HG03521 (cell line): ENCODE measurements around the gene PHLDB3.

Source experiments
- ATAC-seq: cut with Tn5 transposase; IDR thresholded peaks from one replicate; pipeline ENCODE4 v1.9.1; 2021; ENCODE audit warnings: mild to moderate bottlenecking, moderate library complexity; ENCODE audit not compliant: unreplicated experiment

The PHLDB3 gene

DNA sequence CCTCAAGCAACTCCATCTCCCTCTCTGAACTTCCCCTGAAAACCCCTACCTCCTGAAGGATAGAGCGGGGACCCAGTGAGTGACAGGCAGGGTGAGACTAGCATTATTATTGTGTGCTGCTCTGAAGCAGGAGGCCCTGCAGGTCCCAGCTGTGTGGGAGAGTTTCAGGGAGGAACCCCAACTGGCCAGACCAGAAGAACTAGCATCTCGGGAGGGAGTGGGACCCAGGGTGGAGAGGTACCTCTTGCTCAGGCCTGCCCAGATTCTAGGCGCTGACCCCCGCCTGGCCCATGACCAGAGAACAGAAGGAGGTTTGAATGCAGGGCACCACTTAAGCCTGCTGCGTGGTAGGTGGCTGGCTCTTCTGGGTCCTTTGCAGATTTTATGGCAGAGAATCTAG lies 33.5 kb downstream of the PHLDB3 start:
- ATAC-seq = no peak

DNA sequence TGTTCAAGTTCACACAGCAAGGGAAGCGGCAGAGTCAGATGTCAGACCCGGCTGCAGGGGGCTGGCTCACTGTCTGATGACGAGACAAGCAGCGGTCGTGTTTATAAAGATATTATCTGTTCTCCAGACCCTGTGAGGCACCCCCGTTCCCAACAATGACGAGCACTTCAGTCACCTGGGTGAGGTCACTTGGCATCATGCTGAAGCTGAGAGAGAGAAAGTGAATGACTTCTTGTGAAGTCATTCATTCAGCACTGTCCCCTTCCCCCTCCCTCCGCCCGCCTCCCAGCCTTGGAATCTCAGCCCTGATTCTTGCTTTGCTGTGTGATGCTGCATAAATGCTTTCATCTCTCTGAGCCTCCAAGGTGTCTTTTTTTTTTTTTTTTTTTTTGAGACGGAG lies 34.3 kb downstream of the PHLDB3 start:
- no peak for ATAC-seq

DNA sequence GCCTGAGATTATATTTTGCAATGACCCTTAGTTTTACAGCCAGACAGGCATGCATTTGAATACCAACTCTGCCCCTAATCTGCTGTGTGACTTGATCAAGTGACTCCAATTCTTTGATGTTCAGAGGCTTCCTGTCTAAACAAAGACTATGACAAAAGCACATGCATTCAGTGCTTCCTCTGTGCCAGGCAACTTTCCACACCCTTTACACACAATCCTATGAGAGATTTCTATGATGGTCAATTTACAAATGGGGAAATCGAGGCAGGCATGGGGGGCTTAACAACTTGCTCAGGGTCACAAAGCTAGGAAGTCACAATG lies 35.4 kb downstream of the PHLDB3 start:
- no peak for ATAC-seq

DNA sequence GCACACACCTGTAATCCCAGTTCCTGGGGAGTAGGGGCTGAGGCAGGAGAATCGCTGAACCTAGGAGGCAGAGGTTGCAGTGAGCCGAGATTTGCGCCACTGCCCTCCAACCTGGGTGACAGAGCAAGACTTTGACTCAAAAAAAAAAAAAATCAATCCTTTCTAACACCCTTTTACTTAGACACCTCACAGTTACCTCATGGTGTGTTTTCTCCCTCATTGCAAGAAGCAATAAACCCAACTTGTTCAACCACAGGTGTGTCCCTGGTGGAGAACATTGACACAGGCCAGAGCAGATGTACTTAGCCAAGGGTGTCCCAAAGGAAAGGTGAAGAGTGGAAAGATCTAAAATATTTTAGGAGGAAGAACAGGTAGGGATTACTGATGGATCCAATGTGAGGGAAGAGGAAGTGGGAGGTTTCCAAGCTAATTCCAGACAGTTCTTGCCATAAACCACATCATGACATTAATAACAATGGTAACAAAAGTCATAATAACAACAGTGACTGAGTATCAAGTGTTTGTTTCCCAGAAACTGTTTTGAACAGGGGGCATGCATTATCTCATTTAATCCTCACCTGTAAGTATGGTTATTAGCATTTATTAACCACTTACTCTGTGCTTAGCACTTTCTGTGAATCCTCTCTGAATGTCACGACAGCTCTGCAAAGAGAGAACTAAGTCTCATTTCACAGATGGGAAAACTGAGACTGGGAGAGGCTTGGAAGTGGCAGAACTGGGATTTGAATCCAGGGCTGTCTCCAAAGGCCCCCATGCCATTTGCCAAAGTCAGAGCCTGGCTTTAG lies 36.0 kb downstream of the PHLDB3 start:
- no peak for ATAC-seq

DNA sequence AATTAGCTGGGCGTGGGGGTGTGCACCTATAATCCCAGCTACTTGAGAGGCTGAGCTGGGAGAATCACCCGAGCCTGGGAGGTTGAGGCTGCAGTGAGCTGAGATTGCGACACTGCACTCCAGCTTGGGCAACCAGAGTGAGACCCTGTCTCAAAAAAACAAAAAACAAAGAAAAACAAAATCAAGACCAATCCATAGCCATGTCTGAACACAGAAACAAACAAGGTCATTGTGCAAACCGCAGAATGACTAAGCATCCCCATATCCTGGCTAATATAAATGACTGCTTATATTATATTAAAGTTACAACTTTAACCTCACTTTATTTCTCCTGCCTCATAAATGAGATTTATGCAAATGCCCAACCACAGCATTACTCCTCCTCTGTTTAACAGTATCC lies 36.8 kb downstream of the PHLDB3 start:
- no peak for ATAC-seq

DNA sequence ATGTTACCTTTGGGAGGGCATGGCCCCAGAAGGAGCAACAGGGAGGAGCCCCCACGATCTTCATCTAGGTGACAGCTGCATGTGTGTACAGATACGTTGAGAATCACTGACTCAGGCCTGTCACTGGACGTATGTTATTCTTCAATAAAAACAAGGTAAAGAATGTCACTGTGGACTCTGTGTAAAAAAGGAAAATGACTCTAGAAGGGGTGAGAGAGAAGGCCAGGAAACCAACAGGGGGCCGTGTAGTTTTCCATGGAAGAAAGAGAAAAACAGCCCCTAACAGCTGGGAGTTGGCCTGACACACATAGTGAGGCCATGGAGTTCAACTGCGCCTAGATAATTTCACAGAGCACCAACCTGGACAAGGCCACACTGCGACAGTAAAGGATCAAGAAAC lies 37.3 kb downstream of the PHLDB3 start:
- ATAC-seq = no peak

DNA sequence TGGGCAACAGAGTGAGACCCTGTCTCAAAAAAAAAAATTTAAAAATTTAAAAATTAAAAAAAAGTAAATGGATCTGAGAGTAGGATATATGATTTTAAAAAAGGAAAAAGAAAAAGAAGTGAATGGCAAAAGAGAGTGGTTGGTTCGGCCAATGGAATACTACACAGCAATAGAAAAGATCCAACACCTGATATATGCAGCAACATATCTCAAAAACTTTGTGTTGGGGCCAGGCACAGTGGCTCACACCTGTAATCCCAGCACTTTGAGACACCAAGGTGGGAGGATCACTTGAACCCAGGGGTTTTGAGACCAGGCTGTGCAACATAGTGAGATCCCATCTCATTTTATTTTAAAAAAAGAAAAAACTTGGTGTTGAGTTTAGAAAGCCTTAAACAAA lies 37.8 kb downstream of the PHLDB3 start:
- ATAC-seq = no peak

DNA sequence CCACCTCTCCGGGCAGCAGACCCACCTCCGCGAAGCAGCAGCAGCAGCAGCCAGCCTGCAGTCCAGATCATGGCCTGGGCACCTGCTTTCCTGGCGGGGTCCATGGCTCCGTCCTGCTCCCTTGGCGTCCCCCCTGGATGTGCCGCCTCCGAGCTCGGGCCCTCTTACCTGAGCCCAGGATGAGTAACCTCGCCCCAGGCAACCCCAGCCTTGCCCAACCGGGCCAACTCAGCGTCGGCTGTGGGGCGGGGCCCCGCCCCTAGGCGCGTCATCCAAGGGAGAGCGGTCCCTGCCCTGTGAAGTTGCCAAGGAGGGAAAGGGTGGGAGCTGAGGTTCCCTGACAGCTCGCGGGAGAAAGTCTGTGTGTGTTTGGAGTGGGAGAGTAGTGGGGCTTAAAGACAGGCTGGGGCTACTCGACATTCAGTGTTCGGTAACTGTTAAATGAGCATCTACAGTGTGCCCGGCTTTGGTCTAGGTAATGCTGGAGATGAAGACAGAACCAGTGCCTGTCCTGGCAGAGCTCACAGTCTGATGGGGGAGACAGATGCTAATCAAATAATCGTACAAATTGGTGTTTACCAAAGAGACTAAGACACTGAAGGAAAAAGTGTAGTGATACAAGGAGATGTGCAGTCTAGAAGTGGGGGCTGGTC lies 39.0 kb downstream of the PHLDB3 start, which contains the start of gene LYPD3:
Gene LYPD3 (minus strand): TSS at position 141 of the 653 bp plus-strand sequence. CDS start 37 bp downstream, at position 104.
- ATAC-seq = no peak

DNA sequence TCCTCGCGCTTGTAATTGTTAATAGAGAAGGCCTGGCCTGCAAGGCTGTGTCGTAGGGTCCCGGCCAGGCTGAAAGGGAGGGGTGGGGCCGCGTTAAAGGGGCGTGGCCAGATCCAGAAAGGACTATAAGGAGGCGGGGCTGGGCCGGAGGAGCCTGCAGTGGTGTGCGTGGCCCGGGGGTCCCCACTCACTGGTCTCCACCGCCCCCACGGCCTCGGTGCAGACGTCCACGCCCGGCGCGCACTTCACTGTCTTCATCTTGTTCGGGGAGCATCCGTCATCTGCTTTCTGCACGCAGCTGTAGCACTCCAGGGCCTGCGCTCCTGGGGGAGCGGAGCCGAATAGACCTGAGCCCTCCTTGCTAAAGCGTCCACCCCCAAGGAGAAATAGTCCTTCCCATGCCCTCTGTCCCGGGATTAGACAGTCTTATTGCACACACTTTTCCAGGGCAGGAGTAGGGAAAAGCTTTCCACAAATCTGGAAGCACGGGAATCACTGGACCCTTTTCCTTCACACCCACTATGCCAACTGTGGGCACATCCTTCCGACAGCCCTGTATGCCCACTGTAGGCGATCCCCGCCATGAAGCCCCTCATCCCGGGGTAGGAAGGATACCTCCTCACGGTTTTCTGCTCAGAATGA lies 40.3 kb downstream of the PHLDB3 start:
- ATAC-seq = peak; percentile 17

DNA sequence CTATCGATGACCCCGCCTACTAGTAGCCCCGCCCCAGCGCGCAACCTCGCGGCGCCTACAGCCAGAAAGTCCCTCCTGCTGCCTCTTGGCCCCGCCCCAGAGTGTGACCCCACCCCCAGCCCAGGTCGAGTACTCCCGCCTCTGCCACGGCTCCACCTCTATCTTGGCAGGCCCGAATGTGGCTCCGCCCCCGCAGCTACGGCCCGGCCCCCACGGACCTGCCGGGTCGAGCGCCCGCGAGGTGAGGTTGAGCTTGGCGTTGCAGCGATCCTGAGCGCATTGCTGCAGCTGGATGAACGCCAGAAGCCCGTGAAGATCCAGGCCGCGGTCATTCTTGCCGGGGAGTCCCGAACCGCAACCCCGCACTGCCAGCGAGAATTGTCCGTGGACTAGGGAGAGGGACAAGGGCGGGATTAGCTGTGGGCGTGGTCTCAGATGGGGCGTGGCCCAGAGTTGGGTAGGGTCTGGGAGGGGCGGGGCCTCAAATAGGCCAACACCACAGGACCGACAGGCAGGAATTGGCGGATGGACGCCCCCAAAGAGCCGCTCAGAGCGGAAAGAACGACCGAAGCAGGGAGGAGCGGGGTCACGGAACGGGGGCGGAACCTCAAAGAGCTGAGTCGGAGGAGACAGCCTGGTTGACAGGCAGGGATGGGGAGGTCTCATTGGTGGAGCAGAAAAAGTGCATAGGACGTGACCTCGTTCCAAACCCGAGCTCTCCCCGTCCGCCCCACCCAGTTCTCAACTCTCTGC lies 41.0 kb downstream of the PHLDB3 start:
- peak; percentile 85 for ATAC-seq

DNA sequence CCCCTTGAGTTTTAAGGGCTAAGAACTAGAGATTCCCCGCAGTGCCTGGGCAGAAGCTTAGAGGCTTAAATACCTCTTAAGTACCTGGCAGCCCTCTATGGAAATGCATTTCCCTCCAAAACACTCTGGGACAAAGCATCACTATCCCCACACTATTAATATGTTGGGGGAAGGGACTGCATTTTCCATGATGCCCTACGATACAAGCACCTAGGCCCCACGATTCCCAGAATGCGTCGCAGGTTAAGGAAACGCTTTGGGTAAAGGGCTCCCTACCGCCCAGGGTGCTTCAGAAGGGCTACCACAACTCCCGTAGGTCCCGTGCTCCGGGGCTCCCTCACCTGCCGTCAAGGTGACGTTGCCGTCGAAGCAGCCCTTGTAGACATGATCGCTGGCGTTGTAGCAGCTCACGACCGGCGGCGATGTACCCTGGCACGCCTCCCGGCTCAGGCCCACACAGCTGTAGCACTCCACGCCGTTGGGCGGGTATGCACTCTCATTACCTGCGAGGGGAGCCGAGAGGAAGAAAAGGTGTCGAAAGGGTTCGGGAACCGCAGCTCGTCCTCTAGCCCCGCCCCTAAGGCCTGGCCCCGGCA lies 41.7 kb downstream of the PHLDB3 start:
- no peak for ATAC-seq

DNA sequence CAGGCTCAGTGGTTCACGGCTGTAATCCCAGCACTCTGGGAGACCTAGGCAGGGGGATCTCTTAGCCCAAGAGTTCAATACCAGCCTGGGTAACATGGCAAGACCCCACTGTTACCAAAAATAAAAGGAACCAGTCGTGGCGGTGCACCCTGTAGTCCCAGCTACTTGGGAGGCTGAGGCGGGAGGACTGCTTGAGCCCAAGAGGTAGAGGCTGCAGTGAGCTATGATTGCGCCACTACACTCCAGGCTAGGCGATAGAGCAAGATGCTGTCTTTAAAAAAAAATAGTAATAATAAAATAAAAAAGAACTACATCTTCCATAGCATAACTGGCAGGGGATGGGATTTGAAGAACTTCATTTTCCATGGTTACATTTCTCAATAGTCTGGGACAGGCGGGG lies 42.2 kb downstream of the PHLDB3 start:
- ATAC-seq = no peak

DNA sequence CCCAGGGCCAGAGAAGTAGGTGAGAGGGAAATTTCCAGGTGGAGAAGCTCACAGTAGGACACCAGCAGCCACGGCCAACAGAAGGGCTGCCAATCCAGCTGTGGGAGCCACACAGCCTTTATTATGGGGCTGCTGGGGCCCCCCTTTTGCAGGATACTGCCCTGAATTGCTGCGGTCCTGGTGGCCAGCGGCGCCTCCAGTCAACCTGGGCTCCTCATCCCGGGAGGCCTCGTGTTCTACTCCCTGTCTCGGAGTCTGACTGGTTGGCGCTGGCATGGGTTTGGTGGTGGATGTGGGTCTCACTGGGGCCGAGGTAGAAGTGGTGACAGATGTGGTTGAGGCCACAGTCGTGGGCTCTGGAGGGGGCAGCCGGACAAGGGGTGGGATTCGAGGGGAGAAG lies 43.2 kb downstream of the PHLDB3 start:
- ATAC-seq = no peak

DNA sequence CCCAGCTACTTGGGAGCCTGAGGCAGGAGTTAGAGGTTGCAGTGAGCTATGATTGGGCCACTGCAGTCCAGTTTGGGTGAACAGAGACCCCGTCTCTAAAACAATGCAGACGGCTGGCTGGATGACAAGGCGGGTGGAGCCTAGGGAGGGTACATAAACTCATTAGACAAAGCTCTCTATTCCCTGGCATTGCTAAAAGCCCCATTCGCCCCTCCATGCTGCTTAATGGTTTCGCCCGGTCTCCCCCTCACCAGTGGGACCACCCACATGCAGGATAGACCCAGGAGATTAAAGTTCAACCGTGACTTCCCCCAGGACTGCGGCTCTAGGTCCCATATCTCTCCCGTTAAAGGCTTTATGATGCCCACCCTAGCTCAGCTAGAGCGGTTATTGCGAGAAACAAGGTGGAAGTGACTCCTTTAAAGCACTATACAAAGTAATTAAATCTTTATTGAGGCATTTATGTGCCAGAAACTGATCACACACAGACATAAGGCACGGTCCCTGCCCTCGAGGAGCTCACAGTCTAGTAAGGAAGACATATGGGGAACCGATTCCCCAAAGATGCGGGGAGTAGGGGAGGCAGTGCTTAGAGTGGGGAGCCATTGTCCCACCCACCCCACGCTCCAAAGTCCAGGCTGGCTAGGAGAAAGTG lies 44.1 kb downstream of the PHLDB3 start:
- ATAC-seq = no peak

DNA sequence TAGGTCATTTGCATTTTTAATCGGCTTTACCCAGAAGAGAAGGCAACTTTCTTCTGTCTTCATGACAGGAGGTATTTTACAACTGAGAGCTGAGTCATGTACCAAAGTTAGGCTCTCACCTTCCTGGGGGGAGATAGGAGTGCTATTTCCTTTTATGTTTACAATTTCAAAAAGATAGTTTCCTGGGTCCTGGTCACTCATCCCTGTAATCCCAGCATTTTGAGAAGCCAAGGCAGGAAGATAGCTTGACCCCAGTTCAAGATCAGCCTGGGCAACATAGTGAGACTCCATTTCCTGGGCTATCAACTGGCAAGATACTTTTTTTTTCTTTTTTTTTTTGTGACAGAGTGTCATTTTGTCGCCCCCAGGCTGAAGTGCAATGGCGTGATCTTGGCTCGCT lies 46.7 kb downstream of the PHLDB3 start:
- no peak for ATAC-seq

DNA sequence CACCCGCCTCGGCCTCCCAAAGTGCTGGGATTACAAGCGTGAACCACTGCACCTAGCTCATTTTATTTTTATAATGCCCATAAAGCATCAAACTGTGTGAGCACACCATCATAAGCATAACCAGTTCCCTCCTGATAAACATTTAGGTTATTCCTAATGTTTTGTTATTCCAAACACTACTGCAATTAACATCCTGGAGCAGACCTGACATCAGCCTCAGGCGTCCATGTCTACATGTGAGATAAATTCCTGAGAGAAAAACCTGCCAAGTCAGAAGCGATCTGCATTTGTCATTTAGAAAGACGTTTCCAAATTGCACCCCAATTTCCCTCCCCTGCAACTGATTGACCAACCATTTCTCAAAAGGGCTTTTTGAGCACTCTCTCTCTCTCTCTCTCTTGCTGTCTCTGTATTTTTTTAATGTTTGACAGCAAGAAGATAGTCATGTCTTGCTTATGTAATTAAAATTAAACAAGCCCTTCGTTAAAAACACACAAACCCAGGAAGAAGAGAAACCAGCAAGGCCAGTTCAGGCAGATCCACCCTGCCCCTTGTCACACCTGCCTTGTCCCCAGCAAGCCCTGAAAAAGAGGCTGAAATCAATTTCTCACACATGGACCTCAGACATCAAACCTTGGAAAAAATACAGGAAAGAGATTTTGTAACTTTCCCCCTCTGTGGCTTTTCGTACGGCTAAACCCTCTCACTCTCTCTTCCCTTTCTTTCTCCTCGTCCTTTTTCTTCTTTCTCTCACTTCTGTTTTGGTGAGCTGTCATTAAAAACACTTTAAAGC lies 49.0 kb downstream of the PHLDB3 start:
- no peak for ATAC-seq

DNA sequence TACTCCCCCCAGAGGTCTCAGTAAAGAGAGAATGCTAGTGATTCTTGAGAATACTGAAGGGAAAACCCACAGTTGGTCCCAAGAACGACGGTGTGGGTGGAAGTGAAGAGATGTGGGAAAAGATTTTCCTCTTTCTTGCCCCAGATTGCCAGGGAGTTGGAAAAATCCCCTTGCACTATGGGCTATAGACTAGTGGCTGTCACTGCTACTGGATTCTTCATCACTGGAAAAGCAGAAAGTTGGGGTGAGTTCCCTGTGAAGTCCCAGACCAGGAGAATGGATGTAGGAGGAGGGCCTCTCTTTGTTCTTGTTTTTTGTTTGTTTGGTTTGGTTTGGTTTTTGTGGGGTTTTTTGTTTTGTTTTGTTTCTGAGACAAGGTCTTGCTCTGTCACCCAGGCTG lies 50.5 kb downstream of the PHLDB3 start:
- ATAC-seq = no peak

DNA sequence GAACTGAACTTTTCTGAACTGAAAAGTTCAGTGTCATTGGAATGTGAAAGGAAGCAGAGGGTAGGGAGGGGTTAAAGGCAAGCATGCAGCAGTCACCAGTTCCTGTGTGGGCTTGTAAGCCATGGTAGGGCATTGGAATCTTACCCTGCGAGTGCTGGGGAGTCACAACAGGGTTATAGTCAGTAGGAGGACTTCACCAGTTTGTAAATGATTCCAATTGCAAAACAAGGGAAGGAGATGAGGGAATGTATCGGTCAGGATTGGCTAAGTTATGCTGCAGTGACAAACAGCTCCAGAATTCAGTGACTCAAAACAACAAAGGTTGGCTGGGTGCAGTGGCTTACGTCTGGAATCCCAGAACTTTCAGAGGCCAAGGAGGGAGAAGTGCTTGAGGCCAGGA lies 52.0 kb downstream of the PHLDB3 start:
- ATAC-seq = no peak

DNA sequence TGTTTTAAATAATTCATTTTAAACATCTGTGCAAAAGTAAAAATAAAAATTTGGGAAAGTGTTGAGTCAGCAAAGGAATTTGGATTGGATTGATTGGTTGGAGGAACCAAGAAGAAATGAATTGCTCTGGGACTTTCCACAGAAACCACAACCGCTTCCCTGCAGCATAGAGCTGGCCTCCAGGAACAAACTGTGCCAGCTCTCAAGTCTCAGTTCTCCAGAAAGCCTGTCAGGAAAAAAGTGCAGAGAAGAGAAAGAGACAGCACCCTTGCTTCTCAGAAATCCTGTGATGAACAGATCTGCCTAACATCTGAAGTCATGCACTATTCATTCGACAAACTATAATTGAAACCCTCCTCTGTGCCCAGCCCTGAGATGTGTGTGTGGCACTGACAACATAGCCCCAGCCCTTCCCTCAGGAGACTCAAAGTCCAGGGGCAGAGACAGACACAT lies 54.0 kb downstream of the PHLDB3 start:
- no peak for ATAC-seq

DNA sequence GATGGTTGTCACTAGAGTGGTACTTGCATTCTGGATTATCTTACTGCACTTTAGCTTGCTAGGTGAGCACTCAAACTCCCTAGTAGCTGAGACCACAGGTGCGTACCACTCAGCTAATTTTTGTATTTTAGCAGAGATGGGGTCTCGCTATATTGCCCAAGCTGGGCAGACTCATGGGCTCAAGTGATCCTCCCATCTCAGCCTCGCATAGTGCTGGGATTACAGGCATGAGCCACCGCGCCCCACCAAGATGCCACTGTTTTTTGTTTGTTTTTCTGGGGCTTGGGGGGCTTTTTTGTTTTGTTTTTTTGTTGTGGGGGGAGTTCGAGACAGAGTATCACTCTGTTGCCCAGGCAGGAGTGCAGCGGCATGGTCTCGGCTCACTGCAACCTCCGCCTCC lies 56.9 kb downstream of the PHLDB3 start:
- no peak for ATAC-seq
